DMS 273 (cell line): ENCODE data around the gene G6PD.
"Not testable (repeated sequence)": the region's sequence is repeated elsewhere in the genome, so short reads cannot be mapped to it uniquely, and the experiment has no call there.

Source experiments
- DNase-seq: peaks from one replicate; lab custom pipeline; 2025; ENCODE audit not compliant: unreplicated experiment; lab: John Stamatoyannopoulos, UW

G6PD gene

GRCh38 chrX:154546354-154547244 is at the start of gene G6PD:
Gene G6PD (minus strand): TSS chrX:154546846. CDS start chrX:154546155, 691 bp downstream.
- DNase-seq, result peak; percentile 90

- no peak for DNase-seq
Measured at GRCh38 chrX:154595559-154596249, 49.1 kb upstream of the G6PD start.

DNA sequence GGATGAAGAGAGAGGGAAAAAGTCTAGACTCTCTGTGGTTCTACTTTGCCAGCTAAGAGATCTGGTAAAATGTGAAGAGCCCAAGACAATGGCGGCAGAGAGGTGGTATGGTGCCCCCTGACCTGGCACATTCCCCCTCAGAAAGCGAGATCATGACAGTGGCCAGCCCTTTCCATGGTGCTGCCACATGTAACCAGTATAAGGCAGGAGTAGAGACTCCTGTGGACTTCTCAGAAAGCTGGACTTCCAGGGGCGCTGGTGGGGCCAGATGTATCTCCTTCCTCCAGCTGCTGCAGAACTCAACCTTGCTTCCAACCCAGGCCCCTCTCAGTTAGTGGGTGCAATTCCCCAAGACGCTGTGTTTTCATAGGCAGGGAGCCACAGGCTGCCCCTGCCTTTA is 47.8 kb upstream of the G6PD start:
- no peak for DNase-seq

- DNase-seq, result no peak
Measured at GRCh38 chrX:154593201-154593600, 46.6 kb upstream of the G6PD start.

- no peak for DNase-seq
Measured at GRCh38 chrX:154592505-154592904, 45.9 kb upstream of the G6PD start.

GRCh38 chrX:154590415-154590814 is 43.8 kb upstream of the G6PD start:
- not testable (repeated sequence) for DNase-seq

GRCh38 chrX:154584585-154585183 is 38.0 kb upstream of the G6PD start, which contains the start of gene CTAG1A:
Gene CTAG1A (plus strand): TSS chrX:154585133. CDS start chrX:154585207, 74 bp downstream.
- DNase-seq, result not testable (repeated sequence)

- not testable (repeated sequence) for DNase-seq
Measured at GRCh38 chrX:154582994-154583393, 36.3 kb upstream of the G6PD start.

DNA sequence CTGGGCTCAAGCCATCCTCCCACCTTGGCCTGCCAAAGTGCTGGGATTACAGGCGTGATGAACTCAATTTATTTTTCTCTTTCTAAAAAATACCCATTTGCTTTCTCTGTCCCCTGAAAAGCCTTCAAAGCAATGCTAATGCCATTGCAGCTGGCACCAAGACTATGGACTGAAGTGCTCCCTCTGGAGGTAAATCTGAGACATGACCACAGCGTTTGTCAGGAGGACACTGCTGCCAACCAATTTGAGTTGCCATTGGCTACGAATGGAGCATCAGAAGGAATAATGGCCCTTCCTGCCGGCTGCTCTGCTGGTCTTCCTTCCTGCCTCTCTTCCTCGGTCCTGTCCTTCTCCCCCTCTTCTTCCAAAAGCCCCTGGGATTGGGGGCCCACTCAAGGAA is 28.4 kb upstream of the G6PD start:
- not testable (repeated sequence) for DNase-seq

GRCh38 chrX:154573061-154573460 is 26.4 kb upstream of the G6PD start:
- not testable (repeated sequence) for DNase-seq

DNA sequence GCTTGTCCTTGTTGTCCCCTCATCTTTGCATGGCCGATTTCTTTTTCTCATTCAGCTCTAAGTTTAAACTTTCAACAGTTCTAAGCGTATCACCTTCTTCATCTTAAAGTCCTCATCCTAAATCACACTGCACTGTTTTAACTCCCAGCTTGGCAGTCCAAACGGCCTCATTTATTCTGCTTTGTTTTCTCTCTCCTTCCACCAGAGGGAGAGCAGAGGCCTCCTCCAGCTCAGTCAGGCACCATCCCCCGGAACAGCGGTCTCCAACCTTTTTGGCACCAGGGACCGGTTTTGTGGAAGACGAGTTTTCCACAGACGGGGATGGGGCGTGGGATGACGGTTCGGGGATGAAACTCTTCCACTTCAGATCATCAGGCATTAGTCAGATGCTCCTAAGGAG is 23.7 kb upstream of the G6PD start:
- DNase-seq, result not testable (repeated sequence)

DNA sequence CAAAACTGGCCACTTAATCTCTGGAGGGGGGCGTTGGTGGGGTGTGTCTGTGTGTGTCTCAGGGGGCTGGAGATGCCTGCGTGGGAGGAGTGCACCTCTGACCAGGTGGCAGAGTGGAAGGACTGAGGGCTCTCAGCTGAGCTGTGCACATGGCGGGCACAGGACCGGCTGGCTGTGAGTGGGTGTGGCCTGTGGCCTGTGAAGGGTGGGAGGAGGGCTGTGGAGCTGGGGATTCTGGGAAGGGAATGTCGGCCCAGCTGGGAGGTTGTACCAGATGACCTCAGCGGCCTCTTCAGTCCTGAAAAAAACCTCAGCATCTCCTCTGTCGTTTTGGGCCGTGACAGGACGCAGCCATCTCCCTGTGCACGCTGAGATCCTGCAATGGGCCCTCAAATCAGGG is 15.6 kb upstream of the G6PD start:
- DNase-seq, result not testable (repeated sequence)

DNA sequence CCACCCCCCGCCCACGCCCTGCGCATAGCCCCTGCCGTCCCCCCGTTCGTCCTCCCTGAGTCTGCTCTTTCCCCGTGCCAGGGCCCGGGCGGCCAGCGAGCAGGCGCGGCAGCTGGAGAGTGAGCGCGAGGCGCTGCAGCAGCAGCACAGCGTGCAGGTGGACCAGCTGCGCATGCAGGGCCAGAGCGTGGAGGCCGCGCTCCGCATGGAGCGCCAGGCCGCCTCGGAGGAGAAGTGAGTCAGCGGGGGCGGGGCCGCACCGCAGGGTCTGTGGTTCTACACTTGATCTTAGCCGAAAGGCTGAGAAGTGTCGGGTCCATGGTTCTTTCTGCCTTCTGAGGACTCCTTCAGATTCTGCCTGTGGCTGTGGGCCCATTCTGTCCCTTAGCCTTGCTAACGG is 13.7 kb upstream of the G6PD start:
- DNase-seq, result not testable (repeated sequence)

- DNase-seq, result not testable (repeated sequence)
Measured at GRCh38 chrX:154558896-154559295, 12.2 kb upstream of the G6PD start.

- not testable (repeated sequence) for DNase-seq
Measured at GRCh38 chrX:154558060-154558690, 11.5 kb upstream of the G6PD start.

DNA sequence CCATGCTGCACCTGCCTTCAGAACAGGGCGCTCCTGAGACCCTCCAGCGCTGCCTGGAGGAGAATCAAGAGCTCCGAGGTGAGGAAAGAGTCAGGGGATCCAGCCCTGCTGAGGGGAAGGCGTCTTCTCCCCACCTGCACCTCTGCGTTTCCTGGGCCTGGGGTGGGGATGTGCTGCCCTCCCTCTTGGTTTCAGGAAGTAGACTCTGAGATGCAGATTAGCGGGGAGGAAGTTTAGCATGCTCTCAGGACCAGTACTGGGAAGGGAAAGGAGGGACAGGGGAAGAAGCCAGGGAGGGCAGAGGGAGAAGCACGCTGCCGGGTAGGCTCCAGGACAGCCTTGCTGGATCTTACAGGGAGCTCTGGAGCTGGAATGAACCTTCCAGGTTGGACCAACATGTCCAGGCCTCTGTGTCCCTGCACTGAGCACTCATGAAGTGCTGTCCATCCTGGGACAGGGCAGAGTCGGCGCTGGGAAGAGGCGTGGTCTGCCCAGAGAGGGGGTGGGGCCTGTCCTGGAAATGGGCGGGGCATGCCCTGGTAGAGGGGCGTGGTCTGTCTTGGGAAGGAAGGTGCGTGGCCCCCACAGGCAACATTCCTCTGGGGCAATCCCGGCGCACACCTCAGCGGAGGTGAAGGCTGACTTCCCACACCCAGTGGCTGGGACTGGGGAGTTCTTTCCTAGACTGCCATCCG is 5.6 kb upstream of the G6PD start:
- not testable (repeated sequence) for DNase-seq

DNA sequence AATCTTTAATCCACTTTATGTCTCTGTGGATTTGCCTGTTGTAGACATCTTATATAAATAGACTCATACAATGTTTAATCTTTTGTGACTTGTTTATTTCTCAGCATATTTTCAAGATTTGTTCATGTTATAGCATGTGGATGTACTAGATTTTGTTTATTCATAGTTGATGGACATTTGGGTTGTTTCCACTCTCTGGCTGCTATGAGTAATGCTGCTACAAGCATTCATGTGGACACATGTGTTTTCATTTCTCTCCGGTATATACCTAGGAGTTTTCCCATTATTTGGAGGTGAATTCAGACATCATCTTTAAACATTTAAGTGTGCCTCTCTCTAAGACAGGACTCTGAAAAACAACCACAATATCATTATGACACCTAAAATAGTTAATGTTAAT is 3.1 kb upstream of the G6PD start:
- DNase-seq, result no peak

- no peak for DNase-seq
Measured at GRCh38 chrX:154548028-154548316, 1.3 kb upstream of the G6PD start.

- peak; percentile 96 for DNase-seq
Measured at GRCh38 chrX:154547245-154548027, 790 bp upstream of the G6PD start, which contains the start of gene IKBKG. Gene IKBKG (plus strand): TSS chrX:154547620. CDS start chrX:154552003, 4,383 bp downstream.
